Activated CD8-positive, alpha-beta T cell treated with anti-CD3 and anti-CD28 coated beads for 36 hours (primary cell): ENCODE data around the gene NKG7. TPM values are rescaled to one million over a fixed set of nuclear protein-coding genes. Genes with fewer than 3 reads are reported as not detected.

Source experiments
- ATAC-seq: fragments of 200-7000 bp; cut with Tn5 transposase; one replicate; pipeline ENCODE4 v1.10.0; 2021; ENCODE audit warnings: mild to moderate bottlenecking, moderate library complexity
- CTCF ChIA-PET: fragments of 350-600 bp; sonication (Branson Sonifier 250); formaldehyde crosslinking; loops from one replicate; lab custom pipeline; 2021; ENCODE audit warnings: antibody characterized with exemption; lab: Charles Lee
- POLR2A ChIA-PET: fragments of 350-600 bp; sonication (Branson Sonifier 250); formaldehyde crosslinking; loops from one replicate; lab custom pipeline; 2021; ENCODE audit warnings: antibody characterized with exemption; lab: Charles Lee
- DNase-seq: peaks from one replicate; pipeline ENCODE4 v3.0.0-alpha.2; 2020
- H3K27ac Mint-ChIP-seq: one replicate; pipeline ENCODE4 v1.8.0; 2021; ENCODE audit warnings: mild to moderate bottlenecking, mixed read lengths
- H3K27me3 Mint-ChIP-seq: one replicate; pipeline ENCODE4 v1.8.0; 2021; ENCODE audit warnings: mixed read lengths
- H3K36me3 Mint-ChIP-seq: one replicate; pipeline ENCODE4 v1.8.0; 2021; ENCODE audit warnings: low read depth, mixed read lengths
- H3K4me1 Mint-ChIP-seq: one replicate; pipeline ENCODE4 v1.8.0; 2021; ENCODE audit warnings: low read depth, mixed read lengths
- H3K4me3 Mint-ChIP-seq: one replicate; pipeline ENCODE4 v1.8.0; 2021; ENCODE audit warnings: mild to moderate bottlenecking, moderate library complexity, mixed read lengths
- H3K9me3 Mint-ChIP-seq: one replicate; pipeline ENCODE4 v1.8.0; 2021; ENCODE audit warnings: mixed read lengths
- CTCF ChIP-seq: fragments of 200-600 bp; IDR thresholded peaks from one replicate; pipeline ENCODE4 v1.8.0; 2022; ENCODE audit warnings: antibody characterized with exemption, mild to moderate bottlenecking
- intact Hi-C: fragments of 100-400 bp; cut with micrococcal nuclease; formaldehyde crosslinking; loops from one replicate; pipeline ENCODE4 v1.10.0; 2022
- total RNA-seq, 2 experiments: library from RNA; stranded (reverse); gene quantifications; one replicate each; pipeline ENCODE4 v1.2.3, GENCODE V29; 2021

The NKG7 gene
- total RNA-seq, 2 experiments from 2014 or later = 258 to 283 TPM

- Mint-ChIP-seq H3K4me3 (peak overlapping the region; percentile 98), H3K27ac (peak overlapping the region; percentile 98), H3K36me3 (peaks cover 36% of the 10 kb centered on the region), H3K9me3 (no peaks in the 10 kb centered on the region), H3K27me3 (no peaks in the 10 kb centered on the region), H3K4me1 (peaks cover 46% of the 10 kb centered on the region)
- DNase-seq (peak; percentile 40), ATAC-seq (no peak)
- POLR2A ChIA-PET = interaction anchor here (0.7 to 1.7 kb wide), 6 partner anchors 11 to 42 kb away, joined by 3 to 6 read pairs (median 4); no protein-coding TSS in a partner anchor
- intact Hi-C loops = no loop called here
- no peak for TF ChIP-seq CTCF
- CTCF ChIA-PET = interaction anchor here (0.7 to 4.9 kb wide), 9 partner anchors 11 to 33 kb away, joined by 3 to 23 read pairs (median 4); no protein-coding TSS in a partner anchor
These were observed 7.1 kb downstream of the NKG7 start for GRCh38 chr19:51365211-51365964.

- Mint-ChIP-seq H3K9me3 (no peaks in the 10 kb centered on the region), H3K4me1 (peaks cover 46% of the 10 kb centered on the region), H3K27ac (peak overlapping the region; percentile 70), H3K27me3 (no peaks in the 10 kb centered on the region), H3K36me3 (peaks cover 34% of the 10 kb centered on the region), H3K4me3 (peak overlapping the region; percentile 65)
- intact Hi-C loops = no loop called here
- ATAC-seq (no peak), DNase-seq (no peak)
- ChIA-PET POLR2A (interaction anchor here (1.2 to 1.4 kb wide), 3 partner anchors 18 to 30 kb away, joined by 3 to 4 read pairs (median 3); no protein-coding TSS in a partner anchor), CTCF (interaction anchor here (1.1 to 4.9 kb wide), 3 partner anchors 13 to 26 kb away, joined by 3 to 23 read pairs (median 7); no protein-coding TSS in a partner anchor)
- TF ChIP-seq CTCF = no peak
These were observed 8.0 kb downstream of the NKG7 start for GRCh38 chr19:51364200-51365106.

GRCh38 chr19:51361239-51361638, 11.2 kb downstream of the NKG7 start:
- Mint-ChIP-seq H3K27me3 (no peaks in the 10 kb centered on the region), H3K27ac (no peak overlapping the region), H3K4me1 (peaks cover 48% of the 10 kb centered on the region), H3K9me3 (no peaks in the 10 kb centered on the region), H3K36me3 (peaks cover 32% of the 10 kb centered on the region), H3K4me3 (no peak overlapping the region)
- DNase-seq = no peak
- CTCF ChIA-PET = interaction anchor here (0.8 kb wide), 1 partner anchor 79 kb away, joined by 3 read pairs; no protein-coding TSS in a partner anchor
- POLR2A ChIA-PET = no interaction called here
- intact Hi-C loops = no loop called here
- TF ChIP-seq CTCF = no peak
- ATAC-seq = no peak

- DNase-seq = no peak
- peak overlapping the region; percentile 57 for H3K27ac Mint-ChIP-seq
- ChIA-PET CTCF (interaction anchor here (0.5 to 1.6 kb wide), 11 partner anchors 9 to 156 kb away, joined by 3 to 4 read pairs (median 3); partner anchors contain the start of genes LIM2, NKG7 and SIGLEC10), POLR2A (interaction anchor here (1.1 to 1.2 kb wide), 4 partner anchors 9 to 17 kb away, joined by 3 to 4 read pairs (median 3); partner anchors contain the start of genes NKG7 and VSIG10L)
- peaks cover 51% of the 10 kb centered on the region for H3K4me1 Mint-ChIP-seq
- TF ChIP-seq CTCF = no peak
- H3K4me3 Mint-ChIP-seq = no peak overlapping the region
- no peaks in the 10 kb centered on the region for H3K27me3 Mint-ChIP-seq
- H3K36me3 Mint-ChIP-seq = peaks cover 31% of the 10 kb centered on the region
- no peaks in the 10 kb centered on the region for H3K9me3 Mint-ChIP-seq
- no peak for ATAC-seq
- intact Hi-C loops = no loop called here
These were observed 13.2 kb downstream of the NKG7 start for GRCh38 chr19:51359294-51359693.
